Erythroblast (primary cell): Measurements from ENCODE around the gene DGKI.

Experiments used
- DNase-seq, 2 experiments: peaks; one replicate each; lab custom pipeline; 2025; lab: John Stamatoyannopoulos, UW
- GATA1 ChIP-seq: IDR thresholded peaks from 2 replicates; pipeline ENCODE4 v1.6.1; 2011; ENCODE audit warnings: low read depth, mild to moderate bottlenecking, control low read depth, low read length, moderate library complexity
- POLR2A ChIP-seq: IDR thresholded peaks from 2 replicates; pipeline ENCODE4 v1.6.1; 2011; ENCODE audit warnings: mild to moderate bottlenecking, low read length

DGKI gene

GRCh38 chr7:137682596-137682995 lies 164.2 kb downstream of the DGKI start:
- no peak for DNase-seq

DNA sequence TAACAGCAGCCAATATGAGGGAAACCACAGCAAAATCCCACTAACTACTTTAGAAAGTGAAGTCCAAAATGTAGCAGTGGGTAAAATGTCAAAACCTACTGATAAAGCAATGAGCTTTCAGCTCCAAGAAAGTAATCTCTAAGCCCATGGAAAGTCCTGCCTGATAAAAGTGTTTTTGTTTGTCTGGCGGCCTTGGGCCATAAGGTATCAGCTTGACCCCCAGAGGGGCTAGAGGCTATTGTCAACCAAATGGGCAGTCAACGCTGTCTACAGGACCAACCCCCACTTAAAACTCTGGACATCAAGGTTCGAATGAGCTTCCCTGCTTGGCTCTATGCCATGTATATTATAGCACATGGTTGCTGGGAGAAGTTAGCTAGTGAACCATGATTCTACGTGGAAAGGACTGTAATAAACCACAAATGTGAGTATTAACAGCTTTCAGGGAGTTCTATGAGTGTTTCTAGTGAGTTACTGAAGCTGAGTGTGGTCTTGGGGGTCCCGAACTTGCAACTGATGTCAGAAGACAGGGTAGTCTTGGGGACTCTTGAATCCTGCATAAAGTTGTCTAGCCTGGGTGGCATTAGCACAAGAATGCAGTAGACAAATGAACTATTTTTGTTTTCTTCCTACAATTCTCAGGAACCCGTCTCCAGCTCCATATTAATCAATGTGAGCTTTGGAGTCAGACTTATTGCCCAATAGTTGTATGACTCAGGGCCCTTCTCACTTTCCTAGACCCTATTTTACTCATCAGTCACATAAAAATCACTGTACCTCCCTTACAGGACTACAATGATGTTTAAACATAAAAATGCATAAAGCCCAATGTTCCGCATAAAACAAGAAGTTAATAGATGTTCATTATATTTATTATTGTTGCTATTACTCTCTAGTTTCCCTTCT lies 164.9 kb downstream of the DGKI start:
- DNase-seq, result no peak
- TF ChIP-seq POLR2A (no peak), GATA1 (no peak)

More at GRCh38 chr7:137682596-137682995, 164.2 kb downstream of the DGKI start:
- TF ChIP-seq GATA1, result no peak
- TF ChIP-seq POLR2A, result no peak

DNA sequence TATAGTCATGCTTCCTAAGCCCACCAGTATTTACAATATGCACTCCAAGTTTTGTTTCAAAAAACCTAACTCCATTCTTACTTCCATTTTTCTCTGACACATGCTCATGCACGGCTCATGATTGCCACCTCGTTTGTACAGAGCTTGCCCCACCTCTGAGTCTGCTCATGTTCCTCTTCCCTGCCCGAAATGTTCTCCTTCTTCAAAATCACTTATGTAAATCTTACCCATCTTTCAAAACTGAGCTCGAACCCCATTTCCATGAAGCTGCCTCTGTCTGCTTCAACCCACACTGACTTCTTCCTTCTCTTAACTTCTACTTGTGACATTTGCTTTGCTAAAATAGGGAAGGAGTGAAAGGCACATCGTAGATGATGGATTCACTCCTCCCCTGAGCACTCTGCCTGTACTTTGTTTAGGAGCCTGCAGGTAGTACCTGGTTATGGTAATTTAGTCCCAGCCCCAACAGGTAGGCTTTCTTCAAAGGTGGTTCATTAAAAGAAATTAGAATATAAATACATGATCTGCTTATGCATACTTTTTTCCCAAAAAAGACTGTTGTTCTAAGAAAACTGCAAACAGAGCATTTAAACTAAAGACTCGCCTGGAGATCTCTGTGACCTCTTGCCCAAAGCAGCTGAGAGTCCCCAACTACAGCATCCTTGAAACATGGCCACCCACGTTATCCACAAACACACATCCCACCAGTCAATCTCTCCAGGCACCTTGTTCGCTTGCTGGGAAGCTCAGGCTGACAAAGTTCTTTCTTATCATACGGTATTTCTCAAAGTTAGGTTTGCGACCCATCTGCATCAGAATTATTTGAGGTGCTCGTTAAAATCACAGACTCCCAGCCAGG lies 172.0 kb downstream of the DGKI start:
- TF ChIP-seq POLR2A (no peak), GATA1 (no peak)
- DNase-seq, result no peak

- no peak for DNase-seq
- TF ChIP-seq POLR2A (no peak), GATA1 (no peak)
These were observed 172.7 kb downstream of the DGKI start for GRCh38 chr7:137674048-137674447.

- no peak for DNase-seq
- TF ChIP-seq GATA1 (no peak), POLR2A (no peak)
These were observed 174.9 kb downstream of the DGKI start for GRCh38 chr7:137671920-137672319.

GRCh38 chr7:137670222-137671064 lies 176.3 kb downstream of the DGKI start:
- no peak for DNase-seq
- TF ChIP-seq POLR2A (no peak), GATA1 (no peak)

- no peak for DNase-seq
- TF ChIP-seq GATA1 (no peak), POLR2A (no peak)
These were observed 177.1 kb downstream of the DGKI start for GRCh38 chr7:137669706-137670105.

DNA sequence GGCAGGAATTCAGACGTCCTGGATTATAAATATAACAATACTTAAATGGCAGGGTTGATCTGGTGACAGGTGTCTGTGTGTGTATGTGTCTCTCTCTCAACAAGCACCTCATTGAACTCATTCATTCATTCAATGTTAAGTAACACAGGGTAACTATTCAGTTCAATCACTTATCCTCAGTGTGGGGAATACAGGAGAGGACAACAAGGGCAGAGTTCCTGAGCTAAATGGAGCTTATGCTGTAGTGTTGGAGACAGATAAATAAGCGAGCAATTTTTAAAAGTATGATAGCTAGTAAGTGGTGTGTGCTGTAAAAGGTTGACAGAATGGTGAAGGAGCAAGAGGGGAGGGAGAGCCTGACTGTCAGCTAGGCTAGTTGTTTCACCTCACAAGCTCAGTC lies 178.4 kb downstream of the DGKI start:
- DNase-seq, result no peak
- no peak for TF ChIP-seq GATA1
- no peak for TF ChIP-seq POLR2A

- TF ChIP-seq POLR2A (no peak), GATA1 (no peak)
- no peak for DNase-seq
These were observed 179.0 kb downstream of the DGKI start for GRCh38 chr7:137667633-137668387.

GRCh38 chr7:137664846-137665245 lies 181.9 kb downstream of the DGKI start:
- no peak for DNase-seq
- TF ChIP-seq POLR2A, result no peak
- no peak for TF ChIP-seq GATA1

GRCh38 chr7:137661634-137662033 lies 185.1 kb downstream of the DGKI start:
- no peak for DNase-seq

GRCh38 chr7:137658190-137658900 lies 188.4 kb downstream of the DGKI start:
- TF ChIP-seq POLR2A, result no peak
- TF ChIP-seq GATA1, result no peak
- no peak for DNase-seq

More at GRCh38 chr7:137661634-137662033, 185.1 kb downstream of the DGKI start:
- no peak for TF ChIP-seq POLR2A
- TF ChIP-seq GATA1, result no peak
